Panc1 (cell line): ENCODE measurements around the gene NECAP2.

Source experiments
- CTCF ChIP-seq: fragments of 450-650 bp; IDR thresholded peaks from 2 replicates; pipeline ENCODE4 v1.5.1; 2017; ENCODE audit warnings: mild to moderate bottlenecking
- POLR2AphosphoS5 ChIP-seq: IDR thresholded peaks from 2 replicates; pipeline ENCODE4 v1.6.1; 2012; ENCODE audit warnings: mild to moderate bottlenecking, low read depth, low read length, moderate library complexity

GRCh38 chr1:16442941-16443340 lies 2.4 kb downstream of the NECAP2 start:
- TF ChIP-seq CTCF, result no peak
- no peak for TF ChIP-seq POLR2AphosphoS5
